GM12892 (cell line): Measurements from ENCODE around the gene LYZL4.

Source experiments
- POLR2A ChIP-seq: IDR thresholded peaks from 2 replicates; pipeline ENCODE4 v1.6.1; 2011; ENCODE audit warnings: low read depth, low read length, control low read depth
- POLR2AphosphoS5 ChIP-seq: IDR thresholded peaks from 2 replicates; pipeline ENCODE4 v1.6.1; 2011; ENCODE audit warnings: low read depth, low read length, control low read depth
- TAF1 ChIP-seq: IDR thresholded peaks from 2 replicates; pipeline ENCODE4 v1.6.1; 2011; ENCODE audit warnings: low read depth, mild to moderate bottlenecking, control low read depth, low read length, borderline replicate concordance

DNA sequence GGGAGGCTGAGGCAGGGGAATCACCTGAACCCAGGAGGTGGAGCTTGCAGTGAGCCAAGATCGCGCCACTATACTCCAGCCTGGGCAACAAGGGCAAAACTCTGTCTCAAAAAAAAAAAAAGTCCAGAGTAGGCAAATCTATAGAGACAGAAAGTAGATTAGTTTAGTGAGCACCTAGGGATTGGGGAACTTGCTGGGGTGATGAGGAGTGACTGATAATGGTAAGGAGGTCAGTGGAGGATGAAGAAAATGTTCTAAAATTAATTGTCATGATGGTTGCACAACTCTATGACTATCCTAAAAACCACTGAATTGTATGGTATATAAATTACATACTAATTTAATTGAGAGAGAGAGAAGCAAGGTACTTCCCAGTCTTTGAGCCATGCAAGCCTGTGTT lies 27.8 kb upstream of the LYZL4 start:
- TF ChIP-seq TAF1 (no peak), POLR2A (no peak), POLR2AphosphoS5 (no peak)
